HG03108 (cell line): Measurements from ENCODE around the gene MED10.

Source experiments
- ATAC-seq: cut with Tn5 transposase; IDR thresholded peaks from one replicate; pipeline ENCODE4 v1.9.1; 2021; ENCODE audit warnings: moderate library complexity; ENCODE audit not compliant: unreplicated experiment

Gene MED10

GRCh38 chr5:6399980-6400910 is 21.9 kb upstream of the MED10 start:
- no peak for ATAC-seq

- ATAC-seq: no peak
Measured at GRCh38 chr5:6398570-6399230, 20.4 kb upstream of the MED10 start.

- ATAC-seq: no peak
Measured at GRCh38 chr5:6397536-6398269, 19.4 kb upstream of the MED10 start.

GRCh38 chr5:6396836-6397535 is 18.6 kb upstream of the MED10 start:
- ATAC-seq: no peak

- no peak for ATAC-seq
Measured at GRCh38 chr5:6396043-6396442, 17.7 kb upstream of the MED10 start.

GRCh38 chr5:6395621-6396020 is 17.3 kb upstream of the MED10 start:
- no peak for ATAC-seq

GRCh38 chr5:6395102-6395445 is 16.7 kb upstream of the MED10 start:
- no peak for ATAC-seq

GRCh38 chr5:6394429-6395101 is 16.2 kb upstream of the MED10 start:
- ATAC-seq: no peak

- no peak for ATAC-seq
Measured at GRCh38 chr5:6393596-6394194, 15.3 kb upstream of the MED10 start.

GRCh38 chr5:6392561-6392960 is 14.2 kb upstream of the MED10 start:
- no peak for ATAC-seq

GRCh38 chr5:6391151-6391550 is 12.8 kb upstream of the MED10 start:
- ATAC-seq: no peak

GRCh38 chr5:6389946-6390530 is 11.7 kb upstream of the MED10 start:
- ATAC-seq: no peak

GRCh38 chr5:6389397-6389796 is 11.1 kb upstream of the MED10 start:
- ATAC-seq: no peak

- ATAC-seq: no peak
Measured at GRCh38 chr5:6387970-6388369, 9.6 kb upstream of the MED10 start.

GRCh38 chr5:6386271-6386670 is 7.9 kb upstream of the MED10 start:
- ATAC-seq: no peak

GRCh38 chr5:6384856-6385255 is 6.5 kb upstream of the MED10 start:
- no peak for ATAC-seq

GRCh38 chr5:6383376-6383775 is 5.0 kb upstream of the MED10 start:
- no peak for ATAC-seq

GRCh38 chr5:6379246-6379645 is 899 bp upstream of the MED10 start:
- ATAC-seq: no peak

- no peak for ATAC-seq
Measured at GRCh38 chr5:6378766-6379103, 388 bp upstream of the MED10 start.

GRCh38 chr5:6377582-6377904 is 804 bp downstream of the MED10 start:
- ATAC-seq: no peak
